ENCODE measurements around the gene CAB39L.
A peak's percentile ranks its signal among the peaks of the same experiment; 100 is the strongest.

The CAB39L gene

GRCh38 chr13:49400755-49401659, 42.9 kb downstream of the CAB39L start:
- peak; percentile 84 for DNase-seq (ENCODE audit: low spot score)

GRCh38 chr13:49399801-49400472, 43.9 kb downstream of the CAB39L start:
- no peak for DNase-seq (ENCODE audit: low spot score)

GRCh38 chr13:49395878-49396380, 47.9 kb downstream of the CAB39L start:
- DNase-seq (ENCODE audit: low spot score): no peak

- no peak for DNase-seq (ENCODE audit: low spot score)
Measured at GRCh38 chr13:49395451-49395865, 48.4 kb downstream of the CAB39L start.

- DNase-seq (ENCODE audit: low spot score): no peak
Measured at GRCh38 chr13:49388091-49388635, 55.7 kb downstream of the CAB39L start.

GRCh38 chr13:49386664-49387063, 57.2 kb downstream of the CAB39L start:
- DNase-seq (ENCODE audit: low spot score): no peak

GRCh38 chr13:49376121-49376520, 67.7 kb downstream of the CAB39L start:
- DNase-seq (ENCODE audit: low spot score): no peak

- DNase-seq (ENCODE audit: low spot score): no peak
Measured at GRCh38 chr13:49374585-49375290, 69.1 kb downstream of the CAB39L start.

- DNase-seq (ENCODE audit: low spot score): no peak
Measured at GRCh38 chr13:49373716-49374115, 70.1 kb downstream of the CAB39L start.

- DNase-seq (ENCODE audit: low spot score): no peak
Measured at GRCh38 chr13:49371943-49372613, 71.8 kb downstream of the CAB39L start.

GRCh38 chr13:49370371-49370770, 73.5 kb downstream of the CAB39L start:
- DNase-seq (ENCODE audit: low spot score): peak; percentile 22

GRCh38 chr13:49369866-49370265, 74.0 kb downstream of the CAB39L start:
- DNase-seq (ENCODE audit: low spot score): peak; percentile 54

GRCh38 chr13:49368688-49369087, 75.2 kb downstream of the CAB39L start:
- no peak for DNase-seq (ENCODE audit: low spot score)

GRCh38 chr13:49367640-49368422, 76.0 kb downstream of the CAB39L start:
- DNase-seq (ENCODE audit: low spot score): no peak

GRCh38 chr13:49366841-49367240, 77.0 kb downstream of the CAB39L start:
- no peak for DNase-seq (ENCODE audit: low spot score)

GRCh38 chr13:49357694-49358093, 86.2 kb downstream of the CAB39L start:
- no peak for DNase-seq (ENCODE audit: low spot score)

- no peak for DNase-seq (ENCODE audit: low spot score)
Measured at GRCh38 chr13:49356223-49356622, 87.6 kb downstream of the CAB39L start.

- DNase-seq (ENCODE audit: low spot score): no peak
Measured at GRCh38 chr13:49354719-49355118, 89.1 kb downstream of the CAB39L start.

- no peak for DNase-seq (ENCODE audit: low spot score)
Measured at GRCh38 chr13:49353908-49354307, 90.0 kb downstream of the CAB39L start.

GRCh38 chr13:49351871-49352270, 92.0 kb downstream of the CAB39L start:
- no peak for DNase-seq (ENCODE audit: low spot score)

GRCh38 chr13:49348751-49349150, 95.1 kb downstream of the CAB39L start:
- DNase-seq (ENCODE audit: low spot score): no peak
